HepG2 (cell line): ENCODE data around the gene SSX2IP. TPM values are rescaled to one million over a fixed set of nuclear protein-coding genes. Genes with fewer than 3 reads are reported as not detected.

ENCODE experiments used
- ELK4 ChIP-seq: sonication (generic); formaldehyde crosslinking; IDR thresholded peaks from 2 replicates; pipeline ENCODE4 v1.9.0; 2021; ENCODE audit warnings: missing genetic modification reagents, borderline replicate concordance
- FLYWCH1 ChIP-seq: sonication (generic); formaldehyde crosslinking; IDR thresholded peaks from 2 replicates; pipeline ENCODE4 v1.8.1; 2023; ENCODE audit warnings: mild to moderate bottlenecking, missing genetic modification reagents
- FOXC1 ChIP-seq: sonication (generic); formaldehyde crosslinking; IDR thresholded peaks from 2 replicates; pipeline ENCODE4 v1.8.0; 2022; ENCODE audit warnings: mild to moderate bottlenecking, missing genetic modification reagents, borderline replicate concordance
- NFYC ChIP-seq: IDR thresholded peaks from 2 replicates; pipeline ENCODE4 v1.6.1; 2016; ENCODE audit warnings: missing genetic modification reagents, missing compliant biosample characterization
- NR2F1 ChIP-seq, 2 experiments: fragments of 450-650 bp in 1 of 2; formaldehyde crosslinking in 1 of 2; IDR thresholded peaks; 2 replicates each; pipeline versions ENCODE4 v1.5.0 to v1.6.1; 2016 to 2020; ENCODE audit warnings: mild to moderate bottlenecking in 1 of 2, missing compliant biosample characterization in 1 of 2, missing genetic modification reagents in 1 of 2, moderate library complexity in 1 of 2
- PAWR ChIP-seq: sonication (generic); formaldehyde crosslinking; IDR thresholded peaks from 2 replicates; pipeline ENCODE4 v1.4.0; 2020; ENCODE audit warnings: missing genetic modification reagents, mild to moderate bottlenecking, borderline replicate concordance
- PAX8 ChIP-seq: sonication (generic); formaldehyde crosslinking; IDR thresholded peaks from 2 replicates; pipeline ENCODE4 v1.8.0; 2022; ENCODE audit warnings: mild to moderate bottlenecking, missing genetic modification reagents, borderline replicate concordance
- PRDM4 ChIP-seq: sonication (generic); formaldehyde crosslinking; IDR thresholded peaks from 2 replicates; pipeline ENCODE4 v1.9.0; 2021; ENCODE audit warnings: missing genetic modification reagents, borderline replicate concordance
- RFX1 ChIP-seq: fragments of 450-650 bp; IDR thresholded peaks from 2 replicates; pipeline ENCODE4 v1.6.1; 2017
- SUZ12 ChIP-seq: fragments of 150-350 bp; IDR thresholded peaks from 2 replicates; pipeline ENCODE4 v1.6.1; 2014; ENCODE audit warnings: low read depth, low read length
- ZFP62 ChIP-seq: sonication (generic); formaldehyde crosslinking; IDR thresholded peaks from 2 replicates; pipeline ENCODE4 v1.4.0; 2020; ENCODE audit warnings: missing genetic modification reagents
- ZFP82 ChIP-seq: sonication (generic); formaldehyde crosslinking; IDR thresholded peaks from 2 replicates; pipeline ENCODE4 v1.5.1; 2020; ENCODE audit warnings: mild to moderate bottlenecking, missing genetic modification reagents, borderline replicate concordance
- ZNF383 ChIP-seq: sonication (generic); formaldehyde crosslinking; IDR thresholded peaks from 2 replicates; pipeline ENCODE4 v1.4.0; 2020; ENCODE audit warnings: missing genetic modification reagents, mild to moderate bottlenecking, borderline replicate concordance
- ZNF510 ChIP-seq: sonication (generic); formaldehyde crosslinking; IDR thresholded peaks from 2 replicates; pipeline ENCODE4 v1.4.0; 2020; ENCODE audit warnings: low read depth, mild to moderate bottlenecking, missing genetic modification reagents
- ZNF549 ChIP-seq: sonication (generic); formaldehyde crosslinking; IDR thresholded peaks from 2 replicates; pipeline ENCODE4 v1.5.0; 2020; ENCODE audit warnings: missing genetic modification reagents
- ZNF598 ChIP-seq: sonication (generic); formaldehyde crosslinking; IDR thresholded peaks from 2 replicates; pipeline ENCODE4 v1.5.1; 2020; ENCODE audit warnings: mild to moderate bottlenecking, missing genetic modification reagents, borderline replicate concordance
- ZNF652 ChIP-seq: IDR thresholded peaks from 2 replicates; pipeline ENCODE4 v1.6.1; 2016; ENCODE audit warnings: low read depth, borderline replicate concordance
- ZNF878 ChIP-seq: sonication (generic); formaldehyde crosslinking; IDR thresholded peaks from 2 replicates; pipeline ENCODE4 v1.8.1; 2023; ENCODE audit warnings: mild to moderate bottlenecking, missing genetic modification reagents, moderate library complexity
- polyA plus RNA-seq, 8 experiments: library from polyadenylated mRNA; depleted of rRNA in 3 of 8; stranded (reverse) in 7 of 8; unstranded in 1 of 8; fragments of >200 nt; fragmentation: Illumina TruSeq in 4 of 8; extraction: Trizol in 4 of 8; gene quantifications; 2 replicates each; pipeline versions ENCODE4 v1.2.1 to v1.2.3, GENCODE V29; 2011 to 2016; ENCODE audit warnings: low read depth in 4 of 8, missing spikeins in 1 of 8, mixed read lengths in 1 of 8; ENCODE audit not compliant: insufficient read depth in 1 of 8
- total RNA-seq, 5 experiments: library from RNA; depleted of rRNA; stranded (reverse); fragments of >200 nt; fragmentation: Illumina TruSeq; extraction: Trizol; gene quantifications; 2 replicates each; pipeline ENCODE4 v1.2.3, GENCODE V29; 2016; ENCODE audit warnings: low read depth in 1 of 5
- TF ChIP-seq, protein P1 (sequence below): sonication (generic); formaldehyde crosslinking; IDR thresholded peaks from 2 replicates; pipeline ENCODE4 v1.5.0; 2020; ENCODE audit warnings: missing genetic modification reagents
- TF ChIP-seq, protein P2 (sequence below): sonication (generic); formaldehyde crosslinking; IDR thresholded peaks from 2 replicates; pipeline ENCODE4 v1.8.0; 2022; ENCODE audit warnings: mild to moderate bottlenecking, missing genetic modification reagents, moderate library complexity
- TF ChIP-seq, protein P3 (sequence below): sonication (generic); formaldehyde crosslinking; IDR thresholded peaks from 2 replicates; pipeline ENCODE4 v1.4.0; 2020; ENCODE audit warnings: missing genetic modification reagents, borderline replicate concordance

The SSX2IP gene
- total and polyA plus RNA-seq, 2 of the 13 experiments (the other 11 are each of a cell fraction or from before 2014, with no cell fraction given), result 2.7 to 23.7 TPM

GRCh38 chr1:84620720-84621313, 69.4 kb downstream of the SSX2IP start (continued):
- no peak for TF ChIP-seq FOXC1 (CRISPR knock-in tag)
- TF ChIP-seq ZNF598 (CRISPR knock-in tag), result no peak; the same call in 1 of the 2 replicates
- TF ChIP-seq ELK4 (CRISPR knock-in tag), result no peak
- TF ChIP-seq, protein P1, sequence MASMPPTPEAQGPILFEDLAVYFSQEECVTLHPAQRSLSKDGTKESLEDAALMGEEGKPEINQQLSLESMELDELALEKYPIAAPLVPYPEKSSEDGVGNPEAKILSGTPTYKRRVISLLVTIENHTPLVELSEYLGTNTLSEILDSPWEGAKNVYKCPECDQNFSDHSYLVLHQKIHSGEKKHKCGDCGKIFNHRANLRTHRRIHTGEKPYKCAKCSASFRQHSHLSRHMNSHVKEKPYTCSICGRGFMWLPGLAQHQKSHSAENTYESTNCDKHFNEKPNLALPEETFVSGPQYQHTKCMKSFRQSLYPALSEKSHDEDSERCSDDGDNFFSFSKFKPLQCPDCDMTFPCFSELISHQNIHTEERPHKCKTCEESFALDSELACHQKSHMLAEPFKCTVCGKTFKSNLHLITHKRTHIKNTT (CRISPR knock-in tag), result no peak
- TF ChIP-seq SUZ12, result no peak
- no peak for TF ChIP-seq ZNF510 (CRISPR knock-in tag)
- TF ChIP-seq, protein P2, sequence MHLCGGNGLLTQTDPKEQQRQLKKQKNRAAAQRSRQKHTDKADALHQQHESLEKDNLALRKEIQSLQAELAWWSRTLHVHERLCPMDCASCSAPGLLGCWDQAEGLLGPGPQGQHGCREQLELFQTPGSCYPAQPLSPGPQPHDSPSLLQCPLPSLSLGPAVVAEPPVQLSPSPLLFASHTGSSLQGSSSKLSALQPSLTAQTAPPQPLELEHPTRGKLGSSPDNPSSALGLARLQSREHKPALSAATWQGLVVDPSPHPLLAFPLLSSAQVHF (CRISPR knock-in tag), result no peak
- no peak for TF ChIP-seq NFYC (CRISPR knock-in tag)
- TF ChIP-seq ZFP82 (CRISPR knock-in tag), result no peak
- no peak for TF ChIP-seq ZNF383 (CRISPR knock-in tag)
- TF ChIP-seq FLYWCH1 (CRISPR knock-in tag), result no peak
- TF ChIP-seq ZNF878 (CRISPR knock-in tag), result no peak
- no peak for TF ChIP-seq PAWR (CRISPR knock-in tag)
- TF ChIP-seq, protein P3, sequence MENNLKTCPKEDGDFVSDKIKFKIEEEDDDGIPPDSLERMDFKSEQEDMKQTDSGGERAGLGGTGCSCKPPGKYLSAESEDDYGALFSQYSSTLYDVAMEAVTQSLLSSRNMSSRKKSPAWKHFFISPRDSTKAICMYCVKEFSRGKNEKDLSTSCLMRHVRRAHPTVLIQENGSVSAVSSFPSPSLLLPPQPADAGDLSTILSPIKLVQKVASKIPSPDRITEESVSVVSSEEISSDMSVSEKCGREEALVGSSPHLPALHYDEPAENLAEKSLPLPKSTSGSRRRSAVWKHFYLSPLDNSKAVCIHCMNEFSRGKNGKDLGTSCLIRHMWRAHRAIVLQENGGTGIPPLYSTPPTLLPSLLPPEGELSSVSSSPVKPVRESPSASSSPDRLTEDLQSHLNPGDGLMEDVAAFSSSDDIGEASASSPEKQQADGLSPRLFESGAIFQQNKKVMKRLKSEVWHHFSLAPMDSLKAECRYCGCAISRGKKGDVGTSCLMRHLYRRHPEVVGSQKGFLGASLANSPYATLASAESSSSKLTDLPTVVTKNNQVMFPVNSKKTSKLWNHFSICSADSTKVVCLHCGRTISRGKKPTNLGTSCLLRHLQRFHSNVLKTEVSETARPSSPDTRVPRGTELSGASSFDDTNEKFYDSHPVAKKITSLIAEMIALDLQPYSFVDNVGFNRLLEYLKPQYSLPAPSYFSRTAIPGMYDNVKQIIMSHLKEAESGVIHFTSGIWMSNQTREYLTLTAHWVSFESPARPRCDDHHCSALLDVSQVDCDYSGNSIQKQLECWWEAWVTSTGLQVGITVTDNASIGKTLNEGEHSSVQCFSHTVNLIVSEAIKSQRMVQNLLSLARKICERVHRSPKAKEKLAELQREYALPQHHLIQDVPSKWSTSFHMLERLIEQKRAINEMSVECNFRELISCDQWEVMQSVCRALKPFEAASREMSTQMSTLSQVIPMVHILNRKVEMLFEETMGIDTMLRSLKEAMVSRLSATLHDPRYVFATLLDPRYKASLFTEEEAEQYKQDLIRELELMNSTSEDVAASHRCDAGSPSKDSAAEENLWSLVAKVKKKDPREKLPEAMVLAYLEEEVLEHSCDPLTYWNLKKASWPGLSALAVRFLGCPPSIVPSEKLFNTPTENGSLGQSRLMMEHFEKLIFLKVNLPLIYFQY (CRISPR knock-in tag), result peak; percentile 64; the same call in 1 of the 2 replicates
- no peak for TF ChIP-seq ZFP62 (CRISPR knock-in tag)
- TF ChIP-seq PRDM4 (CRISPR knock-in tag), result no peak
- no peak for TF ChIP-seq PAX8 (CRISPR knock-in tag)
- TF ChIP-seq RFX1, result no peak
- TF ChIP-seq ZNF549 (CRISPR knock-in tag), result no peak
- TF ChIP-seq NR2F1 (CRISPR knock-in tag; IDR thresholded peaks at IDR 0.05), result no peak
- TF ChIP-seq ZNF652, result no peak
